ENCODE measurements around the gene CTU2.

Gene CTU2

GRCh38 chr16:88702371-88703210, 3.7 kb upstream of the CTU2 start:
- peaks cover 0 to 31% (median 26%) of the 10 kb centered on the region in 5 donors for H3K36me3 ChIP-seq (ENCODE audit: control insufficient read depth in 5 of 5, insufficient read depth in 5 of 5, low read length in 5 of 5)
- H3K27ac ChIP-seq (ENCODE audit: low read depth, low read length) = peak overlapping the region; percentile 60

DNA sequence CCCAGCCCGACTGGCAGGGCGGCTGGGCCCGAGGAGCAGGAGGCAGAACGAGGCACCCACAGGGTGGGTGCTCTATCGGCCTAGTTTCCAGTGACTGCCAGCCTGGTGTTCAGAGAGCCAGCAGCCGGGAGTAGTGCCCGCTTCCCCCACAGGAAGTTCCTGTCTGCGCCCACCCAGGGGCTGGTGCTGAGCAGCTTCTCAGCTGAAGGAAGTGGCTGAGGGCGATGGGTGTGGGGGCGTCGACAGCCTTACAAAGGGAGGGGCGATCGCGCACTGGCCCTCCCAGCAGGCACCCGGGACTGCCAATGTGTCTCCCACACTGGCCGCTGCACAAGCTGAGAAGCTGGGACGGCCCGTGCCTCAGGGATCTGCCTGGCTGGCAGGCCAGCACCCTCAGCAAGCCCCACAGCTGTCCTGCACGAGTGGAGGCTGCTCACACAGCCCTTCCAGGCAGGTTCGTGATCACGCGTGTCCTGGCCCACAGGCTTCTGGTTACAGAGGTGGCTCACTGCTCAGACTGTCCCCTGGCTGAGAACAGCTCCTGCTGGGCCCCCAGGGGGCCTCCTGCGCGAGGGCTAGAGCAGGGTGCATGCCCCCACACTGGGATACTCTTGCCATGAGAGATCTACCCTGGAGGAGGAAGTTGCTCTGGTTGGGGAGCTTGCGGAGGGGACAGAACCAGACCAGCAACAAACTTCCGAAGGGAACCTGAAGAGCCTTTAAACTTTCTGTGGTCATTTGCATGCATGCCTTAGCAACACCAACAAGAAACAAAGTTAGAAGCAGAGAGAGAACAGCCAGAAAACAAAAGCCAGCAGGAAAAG, 2.6 kb upstream of the CTU2 start:
- Histone ChIP-seq H3K9ac (ENCODE audit: low read length in 5 of 5) (peak overlapping the region in 3 of 5 donors; percentile 35 to 43 (median 35)), H3K4me1 (ENCODE audit: control insufficient read depth in 5 of 5, insufficient read depth in 5 of 5, low read length in 5 of 5) (peaks cover 14 to 78% (median 68%) of the 10 kb centered on the region in 5 donors), H3K27ac (ENCODE audit: low read depth, low read length) (peak overlapping the region; percentile 60), H3K36me3 (ENCODE audit: control insufficient read depth in 5 of 5, insufficient read depth in 5 of 5, low read length in 5 of 5) (peaks cover 0 to 20% (median 15%) of the 10 kb centered on the region in 5 donors), H3K4me3 (ENCODE audit: low read depth in 1 of 5, low read length in 5 of 5) (peak overlapping the region in 3 of 5 donors; percentile 36 to 97 (median 42)), H3K9me3 (ENCODE audit: control insufficient read depth in 5 of 5, low read length in 5 of 5) (no peaks in the 10 kb centered on the region), H3K27me3 (ENCODE audit: control insufficient read depth in 5 of 5, insufficient read depth in 4 of 5, low read length in 5 of 5) (no peaks in the 10 kb centered on the region)

More at GRCh38 chr16:88702371-88703210, 3.7 kb upstream of the CTU2 start:
- Histone ChIP-seq H3K27me3 (ENCODE audit: control insufficient read depth in 5 of 5, insufficient read depth in 4 of 5, low read length in 5 of 5) (no peaks in the 10 kb centered on the region), H3K9me3 (ENCODE audit: control insufficient read depth in 5 of 5, low read length in 5 of 5) (no peaks in the 10 kb centered on the region), H3K9ac (ENCODE audit: low read length in 5 of 5) (peak overlapping the region in 1 of 5 donors; percentile 43), H3K4me3 (ENCODE audit: low read depth in 1 of 5, low read length in 5 of 5) (peak overlapping the region in 2 of 5 donors; percentile 40 to 52), H3K4me1 (ENCODE audit: control insufficient read depth in 5 of 5, insufficient read depth in 5 of 5, low read length in 5 of 5) (peaks cover 14 to 77% (median 66%) of the 10 kb centered on the region in 5 donors)

DNA sequence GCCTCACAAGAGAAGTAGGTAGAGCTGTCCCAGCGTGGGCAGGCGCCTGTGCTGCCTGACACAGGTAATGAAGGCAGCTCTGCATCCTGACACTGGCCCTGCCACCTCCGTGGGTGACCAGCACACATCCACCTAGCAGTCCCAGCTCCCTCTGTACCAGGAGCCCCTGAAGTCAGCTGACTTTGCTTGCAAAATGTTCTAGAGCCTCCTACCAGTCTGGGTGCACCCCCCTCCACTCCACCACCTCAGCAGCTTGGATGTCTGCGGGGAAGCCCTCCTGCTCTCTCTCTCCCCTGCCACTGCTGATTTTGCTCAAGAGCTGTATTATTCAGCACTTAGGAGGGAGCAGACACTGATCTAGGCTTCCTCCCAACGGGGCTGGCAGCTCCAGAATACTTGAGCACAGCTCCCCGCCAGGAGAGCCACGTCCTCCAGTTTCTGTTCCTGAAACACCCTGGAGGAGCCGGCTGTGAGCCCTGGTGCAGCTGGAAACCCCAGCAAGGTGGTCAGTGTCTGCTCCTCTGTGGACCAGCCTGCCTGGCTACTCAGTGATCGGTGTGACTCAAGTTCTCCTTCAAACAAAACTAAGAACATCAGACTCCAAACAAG, 1.1 kb upstream of the CTU2 start:
- Histone ChIP-seq H3K9ac (ENCODE audit: low read length in 5 of 5) (peak overlapping the region; percentile 73 to 93 (median 83)), H3K4me1 (ENCODE audit: control insufficient read depth in 5 of 5, insufficient read depth in 5 of 5, low read length in 5 of 5) (peaks cover 14 to 69% (median 63%) of the 10 kb centered on the region in 5 donors), H3K36me3 (ENCODE audit: control insufficient read depth in 5 of 5, insufficient read depth in 5 of 5, low read length in 5 of 5) (peaks cover 0 to 10% (median 5%) of the 10 kb centered on the region in 5 donors), H3K27me3 (ENCODE audit: control insufficient read depth in 5 of 5, insufficient read depth in 4 of 5, low read length in 5 of 5) (no peaks in the 10 kb centered on the region), H3K9me3 (ENCODE audit: control insufficient read depth in 5 of 5, low read length in 5 of 5) (no peaks in the 10 kb centered on the region), H3K27ac (ENCODE audit: low read depth, low read length) (peak overlapping the region; percentile 21), H3K4me3 (ENCODE audit: low read depth in 1 of 5, low read length in 5 of 5) (peak overlapping the region; percentile 74 to 98 (median 93))

GRCh38 chr16:88705801-88706228, 488 bp upstream of the CTU2 start:
- H3K9ac ChIP-seq (ENCODE audit: low read length in 5 of 5) = peak overlapping the region in 4 of 5 donors; percentile 73 to 97 (median 91)
- no peaks in the 10 kb centered on the region for H3K9me3 ChIP-seq (ENCODE audit: control insufficient read depth in 5 of 5, low read length in 5 of 5)
- peaks cover 0 to 8% (median 3%) of the 10 kb centered on the region in 5 donors for H3K36me3 ChIP-seq (ENCODE audit: control insufficient read depth in 5 of 5, insufficient read depth in 5 of 5, low read length in 5 of 5)
- peak overlapping the region; percentile 21 for H3K27ac ChIP-seq (ENCODE audit: low read depth, low read length)
- peaks cover 14 to 66% (median 57%) of the 10 kb centered on the region in 5 donors for H3K4me1 ChIP-seq (ENCODE audit: control insufficient read depth in 5 of 5, insufficient read depth in 5 of 5, low read length in 5 of 5)
- H3K4me3 ChIP-seq (ENCODE audit: low read depth in 1 of 5, low read length in 5 of 5) = peak overlapping the region; percentile 74 to 98 (median 93)
- H3K27me3 ChIP-seq (ENCODE audit: control insufficient read depth in 5 of 5, insufficient read depth in 4 of 5, low read length in 5 of 5) = no peaks in the 10 kb centered on the region

GRCh38 chr16:88706965-88707826, 893 bp downstream of the CTU2 start:
- Histone ChIP-seq H3K27ac (ENCODE audit: low read depth, low read length) (peak overlapping the region; percentile 81), H3K9me3 (ENCODE audit: control insufficient read depth in 5 of 5, low read length in 5 of 5) (no peaks in the 10 kb centered on the region)

GRCh38 chr16:88710556-88710955, 4.3 kb downstream of the CTU2 start:
- Histone ChIP-seq H3K27ac (ENCODE audit: low read depth, low read length) (no peak overlapping the region), H3K4me1 (ENCODE audit: control insufficient read depth in 5 of 5, insufficient read depth in 5 of 5, low read length in 5 of 5) (peaks cover 4 to 27% (median 16%) of the 10 kb centered on the region in 5 donors), H3K9me3 (ENCODE audit: control insufficient read depth in 5 of 5, low read length in 5 of 5) (no peaks in the 10 kb centered on the region), H3K36me3 (ENCODE audit: control insufficient read depth in 5 of 5, insufficient read depth in 5 of 5, low read length in 5 of 5) (peaks cover 0 to 28% (median 24%) of the 10 kb centered on the region in 5 donors), H3K4me3 (ENCODE audit: low read depth in 1 of 5, low read length in 5 of 5) (no peak overlapping the region), H3K9ac (ENCODE audit: low read length in 5 of 5) (no peak overlapping the region), H3K27me3 (ENCODE audit: control insufficient read depth in 5 of 5, insufficient read depth in 4 of 5, low read length in 5 of 5) (no peaks in the 10 kb centered on the region)

More at GRCh38 chr16:88706965-88707826, 893 bp downstream of the CTU2 start:
- peaks cover 0 to 8% (median 2%) of the 10 kb centered on the region in 5 donors for H3K36me3 ChIP-seq (ENCODE audit: control insufficient read depth in 5 of 5, insufficient read depth in 5 of 5, low read length in 5 of 5)
- H3K4me1 ChIP-seq (ENCODE audit: control insufficient read depth in 5 of 5, insufficient read depth in 5 of 5, low read length in 5 of 5) = peaks cover 10 to 58% (median 47%) of the 10 kb centered on the region in 5 donors
- H3K27me3 ChIP-seq (ENCODE audit: control insufficient read depth in 5 of 5, insufficient read depth in 4 of 5, low read length in 5 of 5) = no peaks in the 10 kb centered on the region
- H3K9ac ChIP-seq (ENCODE audit: low read length in 5 of 5) = peak overlapping the region; percentile 71 to 97 (median 96)
- H3K4me3 ChIP-seq (ENCODE audit: low read depth in 1 of 5, low read length in 5 of 5) = peak overlapping the region; percentile 90 to 98 (median 96)

DNA sequence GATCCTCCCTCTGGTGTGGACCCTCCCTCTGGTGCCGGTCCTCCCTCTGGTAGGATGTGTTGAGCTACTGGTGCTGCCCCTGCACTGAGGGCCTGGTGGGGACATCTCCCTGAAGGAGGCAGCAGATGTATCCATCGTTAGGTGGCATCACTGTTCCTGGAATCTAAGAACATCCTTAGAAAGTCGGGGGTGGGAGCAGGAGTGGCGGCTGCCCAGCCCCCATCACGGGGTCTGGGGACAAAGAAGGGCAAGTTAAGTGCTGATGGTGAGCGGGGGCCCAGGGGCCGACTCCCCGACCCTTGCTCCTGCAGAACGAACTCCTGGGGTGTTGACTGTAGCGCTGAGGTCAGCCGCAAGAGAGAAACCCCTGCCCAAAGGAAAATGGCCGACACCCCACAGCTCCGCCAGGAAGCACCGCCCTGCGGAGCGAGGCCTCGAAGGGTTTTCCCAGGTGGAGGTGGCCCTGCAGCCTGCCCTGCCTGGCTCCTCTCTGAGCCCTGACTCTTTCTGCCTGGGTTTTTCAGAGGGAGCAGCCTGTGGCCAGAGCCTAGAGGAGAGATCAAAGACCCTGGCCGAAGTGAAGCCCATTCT, 5.5 kb downstream of the CTU2 start:
- Histone ChIP-seq H3K9ac (ENCODE audit: low read length in 5 of 5) (no peak overlapping the region), H3K4me1 (ENCODE audit: control insufficient read depth in 5 of 5, insufficient read depth in 5 of 5, low read length in 5 of 5) (peaks cover 2 to 20% (median 9%) of the 10 kb centered on the region in 5 donors), H3K9me3 (ENCODE audit: control insufficient read depth in 5 of 5, low read length in 5 of 5) (no peaks in the 10 kb centered on the region), H3K4me3 (ENCODE audit: low read depth in 1 of 5, low read length in 5 of 5) (no peak overlapping the region), H3K27ac (ENCODE audit: low read depth, low read length) (no peak overlapping the region), H3K27me3 (ENCODE audit: control insufficient read depth in 5 of 5, insufficient read depth in 4 of 5, low read length in 5 of 5) (no peaks in the 10 kb centered on the region), H3K36me3 (ENCODE audit: control insufficient read depth in 5 of 5, insufficient read depth in 5 of 5, low read length in 5 of 5) (peaks cover 0 to 41% (median 37%) of the 10 kb centered on the region in 5 donors)

DNA sequence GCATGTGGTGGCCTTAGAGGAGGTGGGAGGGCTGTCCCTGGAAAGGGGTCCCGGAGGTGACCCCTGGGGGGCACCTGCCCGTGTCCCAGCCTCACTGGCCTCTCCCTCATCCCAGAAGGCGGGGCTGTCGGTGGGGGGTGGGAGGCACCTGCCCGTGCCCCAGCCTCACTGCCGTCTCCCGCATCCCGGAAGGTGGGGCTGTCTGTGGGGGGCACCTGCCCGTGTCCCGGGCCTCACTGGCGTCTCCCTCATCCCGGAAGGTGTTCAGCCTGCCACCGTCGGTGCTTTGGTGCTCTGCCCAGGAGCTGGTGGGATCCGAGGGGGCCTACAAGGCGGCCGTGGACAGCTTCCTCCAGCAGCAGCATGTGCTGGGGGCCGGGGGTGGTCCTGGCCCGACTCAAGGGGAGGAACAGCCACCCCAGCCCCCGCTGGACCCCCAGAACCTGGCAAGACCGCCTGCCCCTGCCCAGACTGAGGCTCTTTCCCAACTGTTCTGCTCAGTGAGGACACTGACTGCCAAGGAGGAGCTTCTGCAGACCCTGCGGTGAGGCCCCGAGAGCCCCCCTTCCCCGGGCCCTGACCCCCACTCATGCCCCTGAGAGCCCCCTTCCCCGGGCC, 6.2 kb downstream of the CTU2 start:
- Histone ChIP-seq H3K27me3 (ENCODE audit: control insufficient read depth in 5 of 5, insufficient read depth in 4 of 5, low read length in 5 of 5) (no peaks in the 10 kb centered on the region), H3K36me3 (ENCODE audit: control insufficient read depth in 5 of 5, insufficient read depth in 5 of 5, low read length in 5 of 5) (peaks cover 0 to 47% (median 44%) of the 10 kb centered on the region in 5 donors), H3K27ac (ENCODE audit: low read depth, low read length) (no peak overlapping the region), H3K4me1 (ENCODE audit: control insufficient read depth in 5 of 5, insufficient read depth in 5 of 5, low read length in 5 of 5) (peaks cover 0 to 14% (median 3%) of the 10 kb centered on the region in 5 donors), H3K9me3 (ENCODE audit: control insufficient read depth in 5 of 5, low read length in 5 of 5) (no peaks in the 10 kb centered on the region), H3K4me3 (ENCODE audit: low read depth in 1 of 5, low read length in 5 of 5) (no peak overlapping the region), H3K9ac (ENCODE audit: low read length in 5 of 5) (no peak overlapping the region)

Data from subcutaneous abdominal adipose tissue (tissue), 5 donors.